ENCODE data around the gene WNK4.

The WNK4 gene

DNA sequence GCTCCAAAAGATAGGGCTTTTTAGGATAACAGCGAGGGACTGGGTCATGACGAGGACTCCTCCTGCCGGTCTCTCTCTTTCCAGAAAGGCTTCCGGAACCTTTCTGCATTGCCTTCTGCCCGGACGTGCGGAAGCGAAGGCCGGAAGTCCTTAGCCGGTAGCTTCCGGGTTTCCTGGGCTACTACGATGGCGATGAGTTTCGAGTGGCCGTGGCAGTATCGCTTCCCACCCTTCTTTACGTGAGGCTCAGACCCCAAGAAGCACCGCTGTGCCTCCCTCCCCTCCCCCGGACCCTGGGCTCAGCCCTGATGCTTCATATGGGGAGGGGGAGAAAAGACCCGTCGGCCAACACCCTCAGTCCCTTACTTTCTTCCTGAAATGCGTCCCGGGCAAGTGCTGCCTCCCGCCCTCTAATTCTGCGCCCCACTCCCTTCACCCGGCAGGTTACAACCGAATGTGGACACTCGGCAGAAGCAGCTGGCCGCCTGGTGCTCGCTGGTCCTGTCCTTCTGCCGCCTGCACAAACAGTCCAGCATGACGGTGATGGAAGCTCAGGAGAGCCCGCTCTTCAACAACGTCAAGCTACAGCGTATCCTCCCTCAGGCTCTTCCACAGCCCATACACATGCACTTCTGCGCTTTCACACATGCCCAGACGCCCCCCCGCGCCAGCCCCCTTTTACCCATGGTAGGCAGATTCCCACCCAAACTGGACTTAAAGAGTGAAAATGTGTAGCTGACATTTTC lies 6.9 kb upstream of the WNK4 start, which contains the start of gene VPS25:
TSS of gene VPS25 (plus strand) at position 160 of the 746 bp plus-strand sequence. CDS start at position 187, 27 bp downstream.
- DNase-seq: peak; percentile 84

DNA sequence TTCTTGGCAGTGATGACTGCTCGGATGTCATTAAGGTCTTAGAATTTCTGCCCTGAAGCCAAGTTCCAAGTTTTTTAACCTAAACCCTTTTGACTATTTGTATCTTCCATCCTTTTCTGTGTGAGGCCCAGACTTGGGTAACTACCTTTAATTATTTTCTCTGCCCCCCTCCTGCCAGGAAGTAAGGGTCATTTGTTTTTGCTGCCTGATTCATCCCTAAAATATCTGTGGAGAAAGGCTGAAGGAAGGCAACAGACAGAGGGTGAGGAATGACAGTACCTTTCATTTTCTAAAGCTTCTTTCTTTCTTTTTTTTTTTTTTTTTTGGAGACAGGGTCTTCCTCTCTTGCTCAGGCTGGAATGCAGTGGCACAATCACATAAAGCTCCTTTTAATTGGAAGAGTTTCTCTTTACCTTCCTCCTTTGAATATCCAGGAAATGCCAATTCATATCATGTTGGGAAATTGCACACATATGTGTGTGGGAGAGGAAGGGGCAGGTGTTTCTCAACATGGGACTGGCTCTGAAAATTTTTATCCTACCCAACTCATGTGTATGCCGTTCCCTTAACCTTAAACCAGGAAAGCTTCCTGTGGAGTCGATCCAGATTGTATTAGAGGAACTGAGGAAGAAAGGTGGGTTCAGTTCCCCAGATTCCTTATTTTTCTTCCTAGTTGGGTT lies 6.2 kb upstream of the WNK4 start:
- no peak for DNase-seq

DNA sequence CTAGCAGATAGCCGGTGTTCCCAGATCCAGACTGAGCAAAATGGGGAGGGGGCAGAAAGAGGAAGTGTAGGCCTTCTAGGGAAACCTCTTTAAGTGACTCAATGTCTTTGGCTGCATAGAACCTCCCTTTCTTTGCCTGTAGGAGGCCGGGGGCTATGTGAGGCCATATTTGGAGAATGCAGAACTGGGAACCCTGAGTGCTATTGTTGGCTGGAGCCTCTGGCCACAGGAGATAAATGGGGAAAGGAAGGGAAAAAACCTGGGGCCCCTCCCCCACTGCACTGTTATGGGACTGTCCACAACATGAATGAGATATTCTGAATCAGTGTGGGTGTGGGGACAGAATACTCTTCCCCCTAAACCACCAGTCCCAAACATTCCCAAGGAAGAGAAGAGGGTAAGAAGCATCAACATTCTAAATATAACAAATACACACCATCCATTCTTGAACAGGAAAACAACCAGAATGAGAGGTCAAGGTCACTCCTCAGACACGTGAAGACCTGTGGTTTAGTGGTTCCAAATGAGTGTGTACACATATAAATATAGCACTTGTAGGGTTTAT lies 4.8 kb upstream of the WNK4 start:
- no peak for DNase-seq

DNA sequence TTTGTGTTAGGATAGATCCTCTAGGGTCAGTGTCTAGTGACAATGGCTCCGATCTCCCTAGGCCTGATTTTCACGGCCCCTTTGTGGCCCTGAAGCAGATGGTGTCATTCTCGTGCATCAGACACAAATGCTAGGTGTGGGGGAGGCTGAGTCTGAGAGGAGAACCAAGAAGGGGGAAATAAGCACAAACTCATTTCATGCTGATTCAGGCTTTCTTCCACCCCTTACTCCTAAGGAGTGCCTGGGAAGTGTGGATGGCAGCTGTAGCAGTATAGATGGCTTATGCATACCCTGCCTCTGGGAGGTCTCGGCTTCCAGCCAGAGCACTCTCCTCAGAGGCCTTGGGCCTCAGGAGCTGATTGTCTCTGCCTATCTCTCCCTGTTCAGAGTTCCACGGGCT lies 1.8 kb upstream of the WNK4 start:
- no peak for DNase-seq

DNA sequence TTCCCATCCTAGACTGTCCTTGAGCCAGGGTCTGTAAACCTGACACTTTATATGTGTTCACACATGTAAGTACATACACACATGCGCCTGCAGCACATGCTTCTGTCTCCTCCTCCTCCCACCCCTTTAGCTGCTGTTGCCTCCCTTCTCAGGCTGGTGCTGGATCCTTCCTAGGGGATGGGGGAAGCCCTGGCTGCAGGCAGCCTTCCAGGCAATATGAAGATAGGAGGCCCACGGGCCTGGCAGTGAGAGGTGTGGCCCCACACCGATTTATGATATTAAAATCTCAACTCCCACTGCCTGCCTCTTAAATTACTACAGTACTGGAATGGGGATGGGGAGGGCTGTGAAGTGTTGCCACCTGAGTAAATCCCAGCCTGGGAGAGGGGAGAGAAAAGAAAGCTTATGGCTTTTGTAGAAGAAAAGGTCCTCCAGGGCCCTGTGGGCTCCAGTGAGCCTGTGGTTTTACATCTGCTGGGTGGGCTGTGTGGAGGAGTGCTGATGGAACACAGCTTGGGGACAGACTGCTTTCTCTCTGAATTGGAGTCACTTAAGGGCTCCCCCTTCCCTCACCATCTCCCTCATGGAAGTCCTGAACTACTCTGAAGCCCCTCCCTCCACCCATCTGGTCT lies 990 bp upstream of the WNK4 start:
- no peak for DNase-seq

DNA sequence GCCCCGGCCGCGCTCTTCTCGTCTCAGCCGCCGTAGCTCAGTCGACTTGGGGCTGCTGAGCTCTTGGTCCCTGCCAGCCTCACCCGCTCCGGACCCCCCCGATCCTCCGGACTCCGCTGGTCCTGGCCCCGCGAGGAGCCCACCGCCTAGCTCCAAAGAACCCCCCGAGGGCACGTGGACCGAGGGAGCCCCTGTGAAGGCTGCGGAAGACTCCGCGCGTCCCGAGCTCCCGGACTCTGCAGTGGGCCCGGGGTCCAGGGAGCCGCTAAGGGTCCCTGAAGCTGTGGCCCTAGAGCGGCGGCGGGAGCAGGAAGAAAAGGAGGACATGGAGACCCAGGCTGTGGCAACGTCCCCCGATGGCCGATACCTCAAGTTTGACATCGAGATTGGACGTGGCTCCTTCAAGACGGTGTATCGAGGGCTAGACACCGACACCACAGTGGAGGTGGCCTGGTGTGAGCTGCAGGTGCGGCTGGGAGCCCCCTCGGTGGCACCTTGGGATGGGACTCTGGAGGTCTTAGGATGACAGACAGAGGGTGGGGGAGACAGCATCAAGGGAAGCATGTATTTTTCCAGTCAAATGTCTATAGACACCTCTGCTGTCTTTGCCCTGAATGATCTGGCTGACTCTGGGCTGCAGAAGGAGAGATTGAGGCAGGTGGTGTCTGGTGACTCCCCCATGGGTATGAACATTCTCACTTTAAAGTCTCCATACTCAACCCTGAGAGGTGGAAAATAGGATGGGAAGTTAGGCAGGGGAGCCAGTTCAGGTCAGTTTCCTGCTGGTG lies 635 bp downstream of the WNK4 start:
- DNase-seq: no peak

DNA sequence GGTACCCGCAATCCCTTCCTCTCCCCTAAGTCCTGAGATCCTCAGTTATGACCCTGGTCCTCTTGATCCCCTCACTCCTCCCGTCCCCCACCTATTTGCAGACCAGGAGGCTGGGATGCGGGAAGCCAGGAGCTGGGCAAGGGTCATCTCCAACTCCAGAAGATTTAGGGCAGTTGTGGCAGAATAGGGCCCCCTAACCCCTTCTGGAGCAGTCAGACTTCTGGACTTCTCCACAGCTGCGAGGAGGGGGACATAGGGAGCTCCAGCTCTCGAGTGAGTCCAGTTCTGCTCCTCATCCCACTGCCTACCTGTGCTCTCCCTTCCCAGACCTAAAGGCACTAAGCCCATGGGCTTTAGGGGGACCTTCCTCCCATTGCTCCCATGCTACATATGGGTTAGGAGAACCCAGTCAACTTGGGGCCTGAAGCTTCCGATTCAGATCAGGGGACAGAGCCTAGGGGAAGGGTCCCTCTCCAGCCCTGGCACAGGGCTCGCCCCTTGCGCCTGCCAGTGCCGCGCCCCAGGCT lies 1.3 kb downstream of the WNK4 start:
- DNase-seq: no peak

DNA sequence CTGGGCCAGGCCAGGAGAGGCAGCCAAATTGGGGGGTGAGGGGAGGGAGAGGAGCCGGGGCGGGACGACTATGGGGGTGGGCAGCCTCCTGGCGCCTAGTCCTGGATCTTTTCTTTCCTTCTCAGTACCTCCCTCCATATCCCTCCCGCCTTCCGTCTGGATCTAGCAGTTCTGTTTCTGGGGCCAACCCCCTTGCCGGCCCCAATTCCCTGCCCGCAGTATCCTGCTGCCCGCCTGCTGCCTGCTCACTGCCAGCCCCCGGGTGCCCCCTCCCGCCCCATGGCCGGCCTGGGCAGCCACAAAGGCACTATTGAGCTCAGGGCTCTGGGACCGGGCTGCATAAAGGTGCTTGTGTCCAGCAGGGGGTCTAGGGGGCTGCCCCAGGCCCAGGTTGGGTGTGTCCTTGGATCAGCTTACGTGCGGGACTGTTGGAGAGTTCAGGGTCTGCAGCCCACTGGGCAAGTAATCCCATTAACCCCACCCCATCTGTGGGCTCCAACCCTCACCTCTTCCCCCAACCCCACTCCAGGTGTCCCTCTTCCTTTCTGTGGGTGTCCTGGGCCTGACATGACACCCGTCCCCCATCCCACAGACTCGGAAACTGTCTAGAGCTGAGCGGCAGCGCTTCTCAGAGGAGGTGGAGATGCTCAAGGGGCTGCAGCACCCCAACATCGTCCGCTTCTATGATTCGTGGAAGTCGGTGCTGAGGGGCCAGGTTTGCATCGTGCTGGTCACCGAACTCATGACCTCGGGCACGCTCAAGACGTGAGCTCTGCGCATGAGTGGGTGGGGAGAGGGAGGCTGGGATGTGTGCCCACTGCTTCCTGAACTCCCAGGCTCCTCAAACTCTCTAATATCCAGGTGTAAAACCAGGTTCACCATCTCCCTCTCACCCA lies 2.0 kb downstream of the WNK4 start:
- no peak for DNase-seq

DNA sequence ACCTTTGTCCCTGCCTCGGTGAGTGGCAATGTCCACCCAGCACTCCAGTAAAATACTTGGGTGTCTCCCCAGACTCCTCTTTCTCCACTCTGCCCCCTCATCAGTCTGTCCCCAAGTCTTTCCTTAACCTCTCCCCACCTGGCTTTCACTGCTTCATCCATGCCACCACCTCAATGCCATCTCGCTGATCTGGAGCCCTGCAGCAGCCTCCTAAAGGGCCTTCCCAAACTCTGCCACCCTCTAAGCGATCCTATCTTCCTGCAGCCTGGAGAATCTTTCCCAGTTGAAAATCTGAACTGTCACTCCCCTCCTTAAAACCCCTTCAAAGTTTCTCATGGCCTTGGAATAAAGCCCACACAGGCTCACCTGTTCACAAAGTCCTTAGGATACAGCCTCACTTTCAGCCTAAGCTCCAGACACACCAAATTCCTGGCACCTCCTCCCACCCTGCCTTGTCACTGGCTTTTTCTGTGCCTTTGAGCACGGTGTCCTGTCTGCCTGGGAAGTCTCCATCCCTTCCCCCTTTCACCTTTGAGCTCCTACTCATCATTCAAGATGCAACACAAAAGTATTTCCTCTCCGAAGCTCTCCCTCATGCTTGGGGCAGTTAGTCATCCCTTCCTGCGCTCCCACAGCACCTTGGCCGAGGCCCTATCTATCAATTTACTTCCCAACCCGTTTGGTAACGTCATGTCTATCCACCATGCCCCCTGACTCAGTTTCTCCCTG lies 2.8 kb downstream of the WNK4 start:
- no peak for DNase-seq

DNA sequence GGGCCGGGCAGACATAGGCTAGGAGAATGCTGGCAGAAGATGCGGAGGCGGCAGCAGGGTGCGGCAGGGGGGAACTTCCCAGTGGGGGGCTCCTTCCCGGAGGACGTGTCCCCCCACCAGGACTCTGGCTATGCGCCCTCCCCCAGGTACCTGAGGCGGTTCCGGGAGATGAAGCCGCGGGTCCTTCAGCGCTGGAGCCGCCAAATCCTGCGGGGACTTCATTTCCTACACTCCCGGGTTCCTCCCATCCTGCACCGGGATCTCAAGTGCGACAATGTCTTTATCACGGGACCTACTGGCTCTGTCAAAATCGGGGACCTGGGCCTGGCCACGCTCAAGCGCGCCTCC lies 3.4 kb downstream of the WNK4 start:
- no peak for DNase-seq

DNA sequence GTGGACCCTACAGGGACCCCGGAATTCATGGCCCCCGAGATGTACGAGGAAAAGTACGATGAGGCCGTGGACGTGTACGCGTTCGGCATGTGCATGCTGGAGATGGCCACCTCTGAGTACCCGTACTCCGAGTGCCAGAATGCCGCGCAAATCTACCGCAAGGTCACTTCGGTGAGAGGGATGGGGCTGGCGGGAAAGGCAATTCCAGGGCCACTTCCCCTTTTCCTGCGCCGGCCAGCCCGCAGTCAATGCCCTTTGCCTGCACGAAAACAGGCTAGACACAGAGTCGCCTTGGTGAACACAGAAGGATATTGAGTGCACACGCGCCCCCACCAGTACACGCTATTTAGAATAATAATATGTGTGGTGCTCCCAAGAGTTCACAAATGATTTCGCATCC lies 4.0 kb downstream of the WNK4 start:
- DNase-seq: no peak

DNA sequence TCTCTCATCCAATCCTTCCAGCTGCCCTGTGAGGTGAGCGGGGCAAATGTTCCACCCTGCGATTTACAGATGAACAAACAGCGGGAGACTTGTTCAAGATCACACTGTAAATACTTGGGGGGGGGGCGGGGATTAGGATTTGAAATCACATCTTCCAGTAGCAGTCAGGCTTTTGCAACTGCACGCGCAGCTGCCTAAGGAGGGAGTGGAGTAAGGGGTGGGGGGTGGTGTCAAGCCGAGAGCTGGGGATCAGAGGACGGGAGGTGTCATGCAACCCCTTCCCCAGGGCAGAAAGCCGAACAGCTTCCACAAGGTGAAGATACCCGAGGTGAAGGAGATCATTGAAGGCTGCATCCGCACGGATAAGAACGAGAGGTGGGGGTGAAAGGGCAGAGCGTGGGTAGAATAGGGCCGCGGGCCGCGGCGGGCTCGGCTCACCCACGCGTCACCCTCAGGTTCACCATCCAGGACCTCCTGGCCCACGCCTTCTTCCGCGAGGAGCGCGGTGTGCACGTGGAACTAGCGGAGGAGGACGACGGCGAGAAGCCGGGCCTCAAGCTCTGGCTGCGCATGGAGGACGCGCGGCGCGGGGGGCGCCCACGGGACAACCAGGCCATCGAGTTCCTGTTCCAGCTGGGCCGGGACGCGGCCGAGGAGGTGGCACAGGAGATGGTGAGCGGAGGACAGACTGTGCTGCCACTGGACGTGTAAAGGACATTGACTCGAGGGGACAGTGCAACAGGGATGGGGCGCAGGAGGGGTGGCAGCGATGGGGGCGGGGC lies 4.6 kb downstream of the WNK4 start:
- no peak for DNase-seq

DNA sequence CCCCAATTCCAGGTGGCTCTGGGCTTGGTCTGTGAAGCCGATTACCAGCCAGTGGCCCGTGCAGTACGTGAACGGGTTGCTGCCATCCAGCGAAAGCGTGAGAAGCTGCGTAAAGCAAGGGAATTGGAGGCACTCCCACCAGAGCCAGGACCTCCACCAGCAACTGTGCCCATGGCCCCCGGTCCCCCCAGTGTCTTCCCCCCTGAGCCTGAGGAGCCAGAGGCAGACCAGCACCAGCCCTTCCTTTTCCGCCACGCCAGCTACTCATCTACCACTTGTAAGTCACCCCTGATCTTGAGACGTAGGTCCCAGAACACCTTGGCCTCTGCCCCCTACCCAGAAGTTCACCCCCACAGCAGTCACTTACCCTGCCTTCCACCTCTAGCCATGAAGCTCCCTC lies 6.9 kb downstream of the WNK4 start:
- DNase-seq: no peak

DNA sequence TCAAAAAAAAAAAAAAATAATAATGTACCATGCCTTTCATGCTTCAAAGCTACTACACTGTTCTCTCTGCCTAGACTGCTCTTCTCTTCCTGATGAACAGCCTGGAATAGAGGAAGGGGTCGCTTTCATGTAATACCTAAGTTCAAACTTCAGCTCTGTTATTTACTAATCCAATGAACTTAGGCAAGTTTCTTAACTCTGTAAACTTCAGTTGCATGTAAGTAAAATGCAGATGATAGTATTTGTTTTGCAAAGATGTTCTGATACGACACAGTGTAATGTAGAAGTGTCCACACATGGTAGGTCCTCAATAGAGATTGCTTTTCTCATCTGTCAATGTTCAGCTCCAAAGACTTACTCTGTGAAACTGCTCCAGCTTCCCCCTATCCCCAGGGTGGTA lies 11.5 kb downstream of the WNK4 start:
- DNase-seq: no peak

DNA sequence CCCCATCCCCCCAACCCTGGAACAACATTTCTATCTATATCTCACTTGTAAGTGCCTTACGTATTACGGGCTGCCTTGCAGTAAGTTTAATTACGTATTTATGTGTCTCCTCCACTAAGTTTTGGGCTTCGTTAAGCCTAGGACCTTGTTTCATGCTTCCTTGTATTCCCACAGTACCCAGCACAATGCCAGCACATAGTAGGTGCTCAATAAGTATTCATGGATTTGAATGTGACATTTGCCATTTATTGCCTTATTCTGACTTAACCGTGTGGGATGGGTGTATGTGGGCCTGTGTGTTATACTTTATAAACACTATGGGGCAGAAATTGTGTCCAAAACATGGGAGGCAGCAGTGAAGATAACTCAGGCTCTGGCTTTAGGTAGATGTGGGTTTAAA lies 12.1 kb downstream of the WNK4 start:
- DNase-seq: no peak

DNA sequence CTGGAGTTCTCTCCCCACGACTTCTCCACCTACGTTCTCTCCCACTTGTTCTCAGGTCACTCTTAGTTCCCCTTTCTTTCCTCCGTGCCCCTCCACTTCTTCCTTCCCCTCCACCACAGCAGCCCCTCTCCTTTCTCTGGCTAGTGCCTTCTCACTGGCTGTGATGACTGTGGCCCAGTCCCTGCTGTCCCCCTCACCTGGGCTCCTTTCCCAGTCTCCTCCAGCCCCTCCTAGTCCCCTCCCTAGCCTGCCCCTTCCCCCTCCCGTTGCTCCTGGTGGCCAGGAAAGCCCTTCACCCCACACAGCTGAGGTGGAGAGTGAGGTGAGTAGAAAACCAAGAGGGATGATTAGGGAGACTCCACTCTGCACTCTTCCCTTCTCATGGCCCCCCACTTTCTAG lies 14.7 kb downstream of the WNK4 start:
- no peak for DNase-seq

DNA sequence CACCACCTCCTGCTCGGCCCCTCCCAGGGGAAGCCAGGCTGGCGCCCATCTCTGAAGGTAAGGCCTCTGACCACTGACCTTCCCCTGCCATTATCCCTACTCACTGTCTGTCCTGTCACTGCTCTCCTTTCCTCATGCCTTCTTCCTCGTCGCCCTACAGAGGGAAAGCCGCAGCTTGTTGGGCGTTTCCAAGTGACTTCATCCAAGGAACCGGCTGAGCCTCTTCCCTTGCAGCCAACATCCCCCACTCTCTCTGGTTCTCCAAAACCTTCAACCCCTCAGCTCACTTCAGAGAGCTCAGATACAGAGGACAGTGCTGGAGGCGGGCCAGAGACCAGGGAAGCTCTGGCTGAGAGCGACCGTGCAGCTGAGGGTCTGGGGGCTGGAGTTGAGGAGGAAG lies 15.1 kb downstream of the WNK4 start:
- DNase-seq: no peak

DNA sequence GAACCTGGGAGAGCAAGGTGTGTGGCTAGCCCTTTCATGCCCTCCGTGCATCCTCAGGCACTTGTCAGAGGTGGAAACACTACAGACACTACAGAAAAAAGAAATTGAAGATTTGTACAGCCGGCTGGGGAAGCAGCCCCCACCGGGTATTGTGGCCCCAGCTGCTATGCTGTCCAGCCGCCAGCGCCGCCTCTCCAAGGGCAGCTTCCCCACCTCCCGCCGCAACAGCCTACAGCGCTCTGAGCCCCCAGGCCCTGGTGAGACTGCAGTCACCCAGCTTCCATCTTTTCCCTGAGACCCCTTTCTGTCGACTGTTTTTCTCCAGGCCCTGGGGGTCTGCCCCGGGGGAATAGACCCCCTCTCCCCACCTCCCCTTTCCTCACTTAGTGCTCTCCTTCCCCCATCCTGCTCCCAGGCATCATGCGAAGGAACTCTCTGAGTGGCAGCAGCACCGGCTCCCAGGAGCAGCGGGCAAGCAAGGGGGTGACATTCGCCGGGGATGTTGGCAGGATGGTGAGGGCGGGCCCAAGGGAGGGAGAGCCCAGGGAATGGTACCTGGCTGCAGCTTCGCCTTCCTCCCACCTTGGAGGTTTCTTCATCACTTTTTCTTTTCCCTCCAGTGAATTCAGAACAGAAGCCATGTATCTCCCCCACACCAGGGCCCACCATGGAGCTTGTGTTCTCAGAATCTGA lies 15.8 kb downstream of the WNK4 start:
- no peak for DNase-seq
